Fibroblast of mammary gland (primary cell): ENCODE results near the gene GNG7.

Experiments used
- DNase-seq: peaks from one replicate; pipeline ENCODE4 v3.0.0-alpha.2; 2010; ENCODE audit warnings: low read depth
- H3K4me3 ChIP-seq: 2 replicates; pipeline ENCODE4 v1.5.1; 2011; ENCODE audit warnings: low read depth, mild to moderate bottlenecking, low read length, moderate library complexity; ENCODE audit not compliant: control insufficient read depth
- TF ChIP-seq, protein P1 (sequence below): conservative IDR thresholded peaks from 2 replicates; pipeline ENCODE4 v1.5.1; 2011; ENCODE audit warnings: low read depth, low read length, inconsistent platforms; ENCODE audit not compliant: control insufficient read depth, insufficient read depth

GNG7 gene

DNA sequence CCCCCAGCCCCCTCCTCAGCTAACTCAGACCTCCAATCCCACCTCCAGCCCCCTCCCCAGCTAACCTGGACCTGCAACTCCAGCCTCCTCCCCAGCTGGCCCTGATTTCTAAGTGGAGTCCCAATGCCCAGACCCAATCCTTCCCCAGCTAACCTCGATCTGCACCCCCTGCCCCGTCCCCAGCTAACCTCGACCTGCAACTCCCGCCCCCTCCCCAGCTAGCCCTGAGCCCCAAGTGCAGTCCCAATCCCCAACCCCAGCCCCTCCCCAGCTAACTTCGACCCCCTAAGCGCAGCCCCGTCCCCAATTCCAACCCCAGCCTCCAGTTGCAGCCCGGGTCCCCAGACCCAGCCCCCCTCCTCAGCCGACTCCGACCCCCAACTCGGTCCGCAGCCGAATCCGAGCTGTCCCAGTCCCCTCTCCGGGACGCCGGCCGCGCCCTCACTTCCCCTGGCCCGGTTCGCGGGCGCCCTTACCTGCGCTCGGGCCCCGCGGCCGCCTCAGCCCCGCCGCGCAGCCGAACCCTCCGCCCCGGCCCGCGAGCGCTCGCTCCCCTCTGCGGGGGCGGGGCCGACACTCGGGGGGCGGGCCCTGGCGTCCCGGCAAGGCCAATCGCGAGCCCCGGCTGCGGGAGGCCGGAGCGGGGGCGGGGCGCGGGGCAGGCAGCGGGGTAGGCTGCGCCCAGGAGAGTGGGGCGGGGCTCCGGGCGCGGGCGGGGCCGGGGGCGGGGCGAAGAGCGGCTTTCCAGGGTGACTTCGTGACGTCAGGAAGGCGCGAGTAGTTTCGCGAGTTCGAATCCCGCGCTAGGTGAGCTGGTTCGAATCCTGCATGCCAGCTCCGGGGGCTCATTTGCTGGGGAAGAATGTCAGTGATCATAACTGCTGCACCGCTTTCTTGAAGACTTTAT lies at the start of gene GNG7:
Gene GNG7, minus strand, starts transcription at position 525 of the 907 bp plus-strand sequence. CDS start 182,006 bp downstream, outside the sequence.
- TF ChIP-seq, protein P1, sequence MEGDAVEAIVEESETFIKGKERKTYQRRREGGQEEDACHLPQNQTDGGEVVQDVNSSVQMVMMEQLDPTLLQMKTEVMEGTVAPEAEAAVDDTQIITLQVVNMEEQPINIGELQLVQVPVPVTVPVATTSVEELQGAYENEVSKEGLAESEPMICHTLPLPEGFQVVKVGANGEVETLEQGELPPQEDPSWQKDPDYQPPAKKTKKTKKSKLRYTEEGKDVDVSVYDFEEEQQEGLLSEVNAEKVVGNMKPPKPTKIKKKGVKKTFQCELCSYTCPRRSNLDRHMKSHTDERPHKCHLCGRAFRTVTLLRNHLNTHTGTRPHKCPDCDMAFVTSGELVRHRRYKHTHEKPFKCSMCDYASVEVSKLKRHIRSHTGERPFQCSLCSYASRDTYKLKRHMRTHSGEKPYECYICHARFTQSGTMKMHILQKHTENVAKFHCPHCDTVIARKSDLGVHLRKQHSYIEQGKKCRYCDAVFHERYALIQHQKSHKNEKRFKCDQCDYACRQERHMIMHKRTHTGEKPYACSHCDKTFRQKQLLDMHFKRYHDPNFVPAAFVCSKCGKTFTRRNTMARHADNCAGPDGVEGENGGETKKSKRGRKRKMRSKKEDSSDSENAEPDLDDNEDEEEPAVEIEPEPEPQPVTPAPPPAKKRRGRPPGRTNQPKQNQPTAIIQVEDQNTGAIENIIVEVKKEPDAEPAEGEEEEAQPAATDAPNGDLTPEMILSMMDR: no peak
- DNase-seq: peak; percentile 70
- H3K4me3 ChIP-seq: peak within 1 kb of the TSS; percentile 34

DNA sequence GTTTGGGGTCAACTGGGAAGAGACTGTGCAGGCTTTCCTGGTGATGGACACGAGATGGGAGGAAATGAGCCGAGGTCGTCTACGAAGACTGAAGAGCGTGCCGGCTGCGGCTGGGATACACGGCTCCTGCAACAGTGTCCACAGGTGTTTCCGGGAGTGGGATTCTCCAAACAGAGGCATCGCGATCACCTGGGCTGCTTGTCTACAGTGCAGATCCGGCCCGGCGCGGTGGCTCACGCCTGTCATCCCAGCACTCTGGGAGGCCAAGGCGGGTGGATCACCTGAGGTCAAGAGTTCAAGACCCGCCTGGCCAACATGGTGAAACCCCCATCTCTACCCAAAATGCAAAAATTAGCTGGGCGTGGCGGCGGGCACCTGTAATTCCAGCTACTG lies 48.9 kb upstream of the GNG7 start:
- no peak for DNase-seq
- TF ChIP-seq, protein P1: no peak
- H3K4me3 ChIP-seq: no peak overlapping the region

DNA sequence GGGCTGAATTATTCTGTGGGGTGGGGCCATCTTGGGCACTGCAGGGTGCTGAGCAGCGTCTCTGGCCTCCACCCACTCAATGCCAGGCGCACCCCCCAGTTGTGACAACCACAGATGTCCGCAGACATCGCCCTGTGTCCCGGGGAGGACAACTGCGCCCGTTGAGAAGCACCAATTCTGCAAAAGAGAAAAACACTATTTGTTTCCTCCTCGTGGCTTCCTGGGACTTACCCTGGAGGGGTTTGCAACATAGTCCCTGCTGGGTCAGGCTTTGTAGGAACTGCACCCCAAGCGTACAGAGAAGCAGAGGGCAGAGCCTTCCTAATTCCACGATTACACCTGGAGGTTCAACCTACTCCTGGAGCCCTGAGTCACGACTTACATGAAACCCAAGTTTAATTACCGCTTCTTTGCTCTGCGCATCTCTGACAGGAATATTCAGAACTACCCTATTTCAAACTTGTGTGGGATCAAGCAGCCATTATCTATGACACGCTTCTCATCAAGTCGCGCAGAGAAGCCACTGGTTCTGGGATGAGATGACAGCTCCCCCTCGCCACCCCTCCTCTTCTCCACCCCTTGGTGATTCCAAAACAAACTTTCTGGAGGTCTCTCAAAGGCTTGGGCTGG lies 48.4 kb upstream of the GNG7 start:
- no peak overlapping the region for H3K4me3 ChIP-seq
- no peak for DNase-seq
- TF ChIP-seq, protein P1: no peak

GRCh38 chr19:2747349-2747748 lies 44.9 kb upstream of the GNG7 start:
- H3K4me3 ChIP-seq: no peak overlapping the region
- DNase-seq: no peak
- TF ChIP-seq, protein P1: no peak

GRCh38 chr19:2744113-2744512 lies 41.6 kb upstream of the GNG7 start:
- DNase-seq: no peak
- H3K4me3 ChIP-seq: no peak overlapping the region
- TF ChIP-seq, protein P1: no peak

GRCh38 chr19:2743099-2743498 lies 40.6 kb upstream of the GNG7 start:
- H3K4me3 ChIP-seq: no peak overlapping the region
- TF ChIP-seq, protein P1: no peak
- no peak for DNase-seq
